GM12878 (cell line): ENCODE measurements around the gene APBB1IP. TPM values are rescaled to one million over a fixed set of nuclear protein-coding genes. Genes with fewer than 3 reads are reported as not detected.

Source experiments
- ATAC-seq: fragments of 200-7000 bp; cut with Tn5 transposase; 3 replicates; pipeline ENCODE4 v1.9.1; 2020; ENCODE audit warnings: mild to moderate bottlenecking, moderate library complexity
- BruUV-seq: library from RNA; stranded (reverse); fragments of 400-500 nt; replicated peaks from 2 replicates; lab custom pipeline; 2021; lab: Mats Ljungman, UMichigan
- CTCF ChIA-PET: fragments of 300-600 bp; sonication (Branson Sonifier 250); formaldehyde crosslinking; extraction: SDS; loops from one replicate; lab custom pipeline; 2021; ENCODE audit warnings: inconsistent platforms; lab: Yijun Ruan, JAX
- POLR2A ChIA-PET: fragments of 350-600 bp; formaldehyde crosslinking; extraction: SDS; loops from one replicate; lab custom pipeline; 2021; ENCODE audit warnings: inconsistent platforms; lab: Charles Lee
- RAD21 ChIA-PET: fragments of 300-600 bp; sonication (Branson Sonifier 250); formaldehyde crosslinking; loops from one replicate; lab custom pipeline; 2023; ENCODE audit warnings: antibody characterized with exemption; ENCODE audit not compliant: unreplicated experiment; lab: Charles Lee
- SMC1A ChIA-PET: fragments of 300-600 bp; sonication (Branson Sonifier 250); formaldehyde crosslinking; loops from one replicate; lab custom pipeline; 2023; ENCODE audit not compliant: unreplicated experiment, uncharacterized antibody; lab: Charles Lee
- DNase-seq: peaks from one replicate; pipeline ENCODE4 v3.0.0-alpha.2; 2011; ENCODE audit warnings: low read depth, low spot score
- FAIRE-seq: peaks from 3 replicates; lab custom pipeline; 2011; peaks lifted over from hg19 to GRCh38; lab: Jason Lieb, UNC
- H2AFZ ChIP-seq: 2 replicates; pipeline ENCODE4 v1.6.0; 2011; ENCODE audit warnings: low read depth, low read length, control low read depth; ENCODE audit not compliant: control insufficient read depth
- H3K27ac ChIP-seq: 2 replicates; pipeline ENCODE4 v1.5.1; 2011; ENCODE audit warnings: control low read depth; ENCODE audit not compliant: control insufficient read depth, insufficient read depth
- H3K27me3 ChIP-seq, 2 experiments: replicated peaks in 1 of 2; 2 replicates each; pipeline versions ENCODE4 v1.6.0 to v1.6.1; 2011; ENCODE audit warnings: low read length in 1 of 2; ENCODE audit not compliant: control insufficient read depth in 2 of 2, insufficient read depth in 2 of 2
- H3K36me3 ChIP-seq, 2 experiments: 2 replicates each; pipeline ENCODE4 v1.5.1; 2011; ENCODE audit warnings: low read length in 1 of 2; ENCODE audit not compliant: control insufficient read depth in 2 of 2, insufficient read depth in 2 of 2
- H3K4me1 ChIP-seq: 2 replicates; pipeline ENCODE4 v1.6.1; 2011; ENCODE audit warnings: mild to moderate bottlenecking, low read length, moderate library complexity, mixed read lengths; ENCODE audit not compliant: control insufficient read depth, insufficient read depth
- H3K4me2 ChIP-seq: 2 replicates; pipeline ENCODE4 v1.6.0; 2011; ENCODE audit warnings: control low read depth; ENCODE audit not compliant: control insufficient read depth, insufficient read depth
- H3K4me3 ChIP-seq: fragments of 200-600 bp; sonication (generic); 2 replicates; pipeline ENCODE4 v1.5.1; 2016
- H3K79me2 ChIP-seq: 2 replicates; pipeline ENCODE4 v1.6.0; 2011; ENCODE audit warnings: low read length; ENCODE audit not compliant: control insufficient read depth, insufficient read depth
- H3K9ac ChIP-seq: 2 replicates; pipeline ENCODE4 v1.8.0; 2011; ENCODE audit warnings: low read length, control low read depth, mixed read lengths; ENCODE audit not compliant: control insufficient read depth, insufficient read depth
- H3K9me3 ChIP-seq: replicated peaks from 3 replicates; pipeline ENCODE4 v1.5.1; 2011; ENCODE audit warnings: mild to moderate bottlenecking, low read length; ENCODE audit not compliant: control insufficient read depth, insufficient read depth
- H4K20me1 ChIP-seq: 2 replicates; pipeline ENCODE4 v1.6.0; 2011; ENCODE audit not compliant: control insufficient read depth, insufficient read depth
- BRCA1 ChIP-seq: IDR thresholded peaks from 2 replicates; pipeline ENCODE4 v1.6.1; 2011; ENCODE audit warnings: low read depth, low read length, improper control_type of control experiment
- E4F1 ChIP-seq: fragments of 450-650 bp; IDR thresholded peaks from 2 replicates; pipeline ENCODE4 v1.6.1; 2018; ENCODE audit warnings: borderline replicate concordance, mild to moderate bottlenecking; ENCODE audit not compliant: partially characterized antibody
- ELK1 ChIP-seq: IDR thresholded peaks from 2 replicates; pipeline ENCODE4 v1.6.1; 2012; ENCODE audit warnings: low read depth, low read length, improper control_type of control experiment
- GABPA ChIP-seq: IDR thresholded peaks from 2 replicates; pipeline ENCODE4 v1.6.1; 2014; ENCODE audit warnings: antibody characterized with exemption, low read depth, mild to moderate bottlenecking, inconsistent platforms
- IRF4 ChIP-seq: IDR thresholded peaks from 2 replicates; pipeline ENCODE4 v1.6.1; 2011; ENCODE audit warnings: low read depth, low read length
- KDM1A ChIP-seq: fragments of 200-600 bp; sonication (generic); IDR thresholded peaks from 2 replicates; pipeline ENCODE4 v1.6.1; 2016; ENCODE audit warnings: borderline replicate concordance
- SUPT20H ChIP-seq: IDR thresholded peaks from 2 replicates; pipeline ENCODE4 v1.6.1; 2011; ENCODE audit warnings: low read depth, mild to moderate bottlenecking, low read length, moderate library complexity, borderline replicate concordance; ENCODE audit not compliant: control insufficient read depth
- ZBTB4 ChIP-seq: fragments of 450-650 bp; formaldehyde crosslinking; IDR thresholded peaks from 2 replicates; pipeline ENCODE4 v1.4.0; 2022; ENCODE audit warnings: mild to moderate bottlenecking, moderate library complexity
- ZNF687 ChIP-seq: fragments of 450-650 bp; IDR thresholded peaks from 2 replicates; pipeline ENCODE4 v1.6.1; 2017; ENCODE audit warnings: mild to moderate bottlenecking, moderate library complexity
- ZZZ3 ChIP-seq: IDR thresholded peaks from 2 replicates; pipeline ENCODE4 v1.6.1; 2011; ENCODE audit warnings: low read depth; ENCODE audit not compliant: control insufficient read depth, insufficient read length
- WGBS: methylation state at CpG from one replicate; pipeline ENCODE4 v1.1.6; 2016; ENCODE audit warnings: low lambda C conversion rate; ENCODE audit not compliant: insufficient replicate concordance, insufficient coverage; ENCODE audit errors: missing lambda C conversion rate; 5-methylcytosine and 5-hydroxymethylcytosine counted together
- in situ Hi-C: fragments of 300-500 bp; cut with MboI; formaldehyde crosslinking; loops from 9 replicates; pipeline ENCODE4 v1.14.3; 2018; ENCODE audit warnings: mixed read lengths
- intact Hi-C: fragments of 100-400 bp; cut with micrococcal nuclease; formaldehyde crosslinking; loops from one replicate; pipeline ENCODE4 v1.14.2; 2022; ENCODE audit not compliant: unreplicated experiment
- polyA plus RNA-seq, 11 experiments: library from polyadenylated mRNA; depleted of rRNA in 4 of 11; unstranded in 6 of 11; stranded (reverse) in 5 of 11; fragments of >200 nt; fragmentation: Nextera tagmentation in 4 of 11; fragmentation: Illumina TruSeq in 1 of 11; extraction: Ambion mirVana in 4 of 11; extraction: Trizol in 1 of 11; gene quantifications; 1 replicate in 1 of 11; 2 replicates in 10 of 11; pipeline versions ENCODE4 v1.2.1 to v1.2.3, GENCODE V29; 2011 to 2016; ENCODE audit warnings: inconsistent platforms in 2 of 11, missing spikeins in 2 of 11, low read depth in 1 of 11
- total RNA-seq, 4 experiments: library from RNA; depleted of rRNA in 3 of 4; stranded (reverse); fragments of >200 nt in 3 of 4; fragmentation: Illumina TruSeq in 1 of 4; extraction: Trizol in 1 of 4; gene quantifications; 2 replicates each; pipeline versions ENCODE4 v1.2.1 to v1.2.3, GENCODE V29; 2013 to 2021

Gene APBB1IP
- total and polyA plus RNA-seq, 10 of the 15 experiments (the other 5 are each of a cell fraction or from before 2014, with no cell fraction given): 7.3 to 67.4 (median 19.9) TPM

- Histone ChIP-seq H3K27ac (no peak overlapping the region), H3K9ac (no peak overlapping the region), H2AFZ (no peak overlapping the region), H3K4me1 (peaks cover 19% of the 10 kb centered on the region), H3K79me2 (no peaks in the 10 kb centered on the region), H3K4me2 (no peak overlapping the region), H3K27me3 (no peaks in the 10 kb centered on the region), H3K9me3 (peaks cover 3% of the 10 kb centered on the region), H3K36me3 (no peaks in the 10 kb centered on the region), H3K4me3 (no peak overlapping the region), H4K20me1 (no peaks in the 10 kb centered on the region)
- intact Hi-C loops (no loop called here), in situ Hi-C loops (no loop called here)
- WGBS: 79% methylated on average over 3 of the region's 3 CpGs
- no TSS peak for BruUV-seq
- ATAC-seq (no peak), DNase-seq (no peak), FAIRE-seq (no peak)
- ChIA-PET RAD21 (no interaction called here), CTCF (no interaction called here), SMC1A (interaction anchor here (1.5 kb wide), 1 partner anchor 166 kb away, joined by 3 read pairs; no protein-coding TSS in a partner anchor), POLR2A (no interaction called here)
- TF ChIP-seq KDM1A (no peak), E4F1 (no peak), BRCA1 (no peak), ZZZ3 (no peak), ZBTB4 (CRISPR knock-in tag) (no peak), ELK1 (no peak), SUPT20H (no peak), IRF4 (no peak), ZNF687 (no peak), GABPA (no peak)
Observed at GRCh38 chr10:26389533-26389932, 48.6 kb upstream of the APBB1IP start.
